Ectodermal cell (in vitro differentiated cells): Measurements from ENCODE around the gene ZNF576.
A peak's percentile ranks its signal among the peaks of the same experiment; 100 is the strongest.

Experiments
- H3K27ac ChIP-seq: 2 replicates; pipeline ENCODE4 v1.7.0; 2013; ENCODE audit warnings: mild to moderate bottlenecking, low read depth, low read length; ENCODE audit not compliant: insufficient read depth, poor library complexity, severe bottlenecking
- H3K27me3 ChIP-seq: 2 replicates; pipeline ENCODE4 v1.7.0; 2013; ENCODE audit warnings: mild to moderate bottlenecking, low read length; ENCODE audit not compliant: insufficient read depth, control insufficient read depth, poor library complexity, severe bottlenecking
- H3K36me3 ChIP-seq: one replicate; pipeline ENCODE4 v1.7.0; 2013; ENCODE audit warnings: low read length; ENCODE audit not compliant: control insufficient read depth, insufficient read depth
- H3K4me1 ChIP-seq: one replicate; pipeline ENCODE4 v1.7.0; 2013; ENCODE audit warnings: low read length; ENCODE audit not compliant: control insufficient read depth, insufficient read depth
- H3K4me3 ChIP-seq: 2 replicates; pipeline ENCODE4 v1.7.0; 2013; ENCODE audit warnings: low read depth, low read length, control low read depth; ENCODE audit not compliant: insufficient read depth
- H3K9me3 ChIP-seq: 2 replicates; pipeline ENCODE4 v1.7.0; 2013; ENCODE audit warnings: mild to moderate bottlenecking, low read length, moderate library complexity; ENCODE audit not compliant: control insufficient read depth
- WGBS, 2 experiments: methylation state at CpG; one replicate each; pipeline ENCODE4 v1.1.7; 2013; ENCODE audit warnings: missing lambda C conversion rate in 2 of 2; 5-methylcytosine and 5-hydroxymethylcytosine counted together

ZNF576 gene

DNA sequence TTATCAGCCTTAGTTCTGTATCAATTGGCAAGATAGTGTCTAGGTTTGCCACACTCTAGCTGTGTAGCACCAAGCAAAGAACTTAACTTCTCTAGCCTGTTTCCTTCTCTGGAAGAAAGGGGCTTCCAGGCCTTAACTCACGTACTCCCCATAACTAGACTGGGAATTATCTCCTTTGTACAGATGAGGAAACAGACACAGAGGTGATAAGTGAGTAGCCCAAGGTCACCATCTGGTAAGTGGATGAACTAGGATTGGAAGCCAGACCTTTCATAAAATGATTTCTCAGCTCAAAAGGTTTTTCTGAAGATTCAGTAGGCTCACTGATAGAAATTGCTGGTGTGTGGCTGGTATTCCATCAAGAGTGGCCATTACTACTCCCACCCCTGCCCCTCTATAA lies 19.9 kb downstream of the ZNF576 start:
- Histone ChIP-seq H3K4me1 (peaks cover 4% of the 10 kb centered on the region), H3K36me3 (peaks cover 22% of the 10 kb centered on the region), H3K4me3 (no peak overlapping the region), H3K27me3 (no peaks in the 10 kb centered on the region), H3K27ac (no peak overlapping the region), H3K9me3 (no peaks in the 10 kb centered on the region)
- 100% methylated on average over 1 of the region's 1 CpG for WGBS, 2 experiments

DNA sequence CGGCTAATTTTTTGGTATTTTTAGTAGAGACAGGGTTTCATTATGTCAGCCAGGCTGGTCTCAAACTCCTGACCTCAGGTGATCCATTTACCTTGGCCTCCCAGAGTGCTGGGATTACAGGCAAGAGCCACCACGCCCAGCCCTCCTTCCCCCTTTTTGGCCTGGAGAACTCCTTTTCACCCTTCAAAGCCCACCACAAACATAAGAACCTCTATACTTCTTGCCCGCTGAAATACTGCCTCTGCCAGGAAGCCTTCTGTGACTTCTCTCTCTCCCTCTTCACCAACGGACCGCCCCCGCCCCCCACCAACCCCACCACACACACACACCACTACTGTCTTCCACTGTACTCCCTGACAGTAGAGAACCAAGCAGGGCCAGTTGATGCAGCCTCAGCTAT lies 20.6 kb downstream of the ZNF576 start:
- no peak overlapping the region for H3K27ac ChIP-seq
- H3K4me1 ChIP-seq = peaks cover 4% of the 10 kb centered on the region
- no peak overlapping the region for H3K4me3 ChIP-seq
- no peaks in the 10 kb centered on the region for H3K9me3 ChIP-seq
- H3K36me3 ChIP-seq = peaks cover 18% of the 10 kb centered on the region
- 94 to 96% methylated on average over 6 of the region's 6 CpGs for WGBS, 2 experiments
- no peaks in the 10 kb centered on the region for H3K27me3 ChIP-seq

DNA sequence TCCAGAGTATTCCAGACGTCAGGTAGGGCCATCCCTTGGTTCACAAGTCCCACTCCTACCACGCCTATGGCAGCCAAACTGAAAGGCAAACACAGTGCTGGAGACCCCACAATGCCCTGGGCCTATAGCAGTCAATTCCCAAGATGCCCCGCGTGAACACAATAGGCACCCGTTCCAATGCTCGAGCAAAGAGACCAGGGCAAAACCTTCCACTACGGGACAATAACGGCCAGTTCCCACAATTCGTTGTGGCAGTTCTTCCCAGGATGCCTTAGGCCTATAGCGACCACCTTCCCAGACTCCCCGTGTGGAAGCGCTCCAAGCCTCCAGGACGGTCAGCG lies 22.5 kb downstream of the ZNF576 start:
- Histone ChIP-seq H3K4me3 (peak overlapping the region; percentile 52), H3K27me3 (no peaks in the 10 kb centered on the region), H3K36me3 (peaks cover 4% of the 10 kb centered on the region), H3K9me3 (no peaks in the 10 kb centered on the region), H3K27ac (peak overlapping the region; percentile 100), H3K4me1 (peaks cover 4% of the 10 kb centered on the region)
- 4 to 6% methylated on average over 14 of the region's 14 CpGs for WGBS, 2 experiments

DNA sequence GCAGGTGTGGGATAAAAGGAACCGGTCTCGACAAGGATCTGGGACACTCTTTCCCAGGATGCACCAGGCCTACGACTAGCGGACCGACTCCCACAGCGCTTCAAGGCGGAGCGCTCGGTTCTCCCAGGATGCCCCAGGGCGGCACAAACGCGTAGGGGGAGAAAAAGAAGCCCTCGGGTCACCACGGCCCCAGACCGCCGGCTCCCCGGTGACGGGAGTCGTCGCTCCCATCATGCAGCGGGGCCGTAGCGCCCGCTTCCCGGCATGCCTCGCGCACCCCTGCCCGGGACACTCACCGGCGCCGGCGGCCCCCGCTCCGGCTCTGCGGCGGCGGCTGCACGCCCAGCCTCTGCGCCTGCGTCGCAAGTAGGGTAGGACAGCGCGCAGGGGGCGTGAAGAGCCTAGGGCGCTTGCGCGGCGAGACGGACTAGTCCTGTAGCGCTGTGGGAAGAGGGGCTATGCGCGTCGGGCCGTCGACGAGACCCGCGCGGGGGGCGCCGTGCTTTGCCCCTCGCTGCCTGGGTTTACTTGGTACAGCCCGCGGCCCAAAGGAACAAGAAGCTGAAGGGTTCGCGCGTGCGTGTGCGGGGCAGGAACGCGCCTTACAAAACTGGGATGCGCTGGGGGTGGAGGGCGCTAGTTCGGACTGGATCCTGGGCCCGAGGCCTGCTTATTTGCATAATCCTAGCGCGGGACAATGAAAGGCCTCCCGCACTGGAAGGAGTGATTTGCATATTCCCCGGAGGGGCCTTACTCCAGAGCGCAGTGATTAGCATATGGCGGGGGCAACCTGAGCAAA lies 23.1 kb downstream of the ZNF576 start, which contains the start of gene ZNF428:
Gene ZNF428 (minus strand): TSS at position 368 of the 799 bp plus-strand sequence. CDS start 5,325 bp downstream, outside the sequence.
- H3K27ac ChIP-seq = peak within 1 kb of the TSS; percentile 100
- no peaks in the 10 kb centered on the region for H3K27me3 ChIP-seq
- WGBS, 2 experiments = 0% methylated on average over 81 of the region's 81 CpGs
- H3K4me3 ChIP-seq = peak within 1 kb of the TSS; percentile 52
- H3K4me1 ChIP-seq = peaks cover 4% of the 10 kb centered on the region
- H3K9me3 ChIP-seq = no peaks in the 10 kb centered on the region
- H3K36me3 ChIP-seq = peaks cover 2% of the 10 kb centered on the region

DNA sequence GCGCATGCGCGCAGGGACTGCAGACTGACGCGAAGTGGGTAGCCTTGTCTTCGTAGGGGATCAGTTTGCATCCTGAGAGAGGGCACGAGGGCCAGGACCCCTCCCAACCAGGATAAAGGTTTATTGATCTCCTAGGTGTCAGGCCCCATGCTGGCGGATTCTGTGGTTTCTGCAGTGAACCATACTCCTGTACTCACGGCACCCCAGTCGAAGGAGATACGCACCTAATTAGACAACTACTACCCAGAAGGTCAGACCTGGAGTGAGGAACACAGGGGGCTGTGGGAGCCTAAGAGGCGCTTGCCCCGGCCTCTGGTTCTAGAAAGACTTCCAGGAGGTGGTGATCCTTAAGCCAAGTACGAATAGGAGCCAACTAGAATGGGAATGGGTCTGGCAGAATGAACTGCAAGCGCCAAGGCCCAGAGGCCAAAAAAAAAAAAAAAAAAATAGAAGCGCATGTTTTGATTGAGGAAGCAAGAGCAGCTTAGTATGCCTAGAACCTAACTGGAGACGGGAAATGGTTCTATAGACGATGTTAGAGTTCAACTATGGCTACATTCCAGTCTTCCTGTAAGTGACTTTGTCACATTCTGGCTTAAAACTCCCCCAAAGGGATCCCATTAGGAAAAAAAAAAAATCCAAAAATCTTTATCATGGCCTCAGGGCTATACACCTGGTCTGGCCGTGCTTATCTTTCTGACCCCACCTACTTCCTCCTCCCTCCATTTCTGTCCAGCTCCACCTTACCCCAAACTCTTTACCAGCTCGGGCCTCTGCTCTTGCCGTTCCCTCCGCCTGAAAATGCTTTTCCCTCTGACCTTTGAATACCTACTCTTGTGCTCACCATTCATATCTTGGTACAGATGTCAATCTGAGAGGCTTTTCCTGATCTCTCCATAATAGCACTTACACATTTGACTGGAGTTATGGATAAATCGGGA lies 23.9 kb downstream of the ZNF576 start:
- H3K4me1 ChIP-seq = peaks cover 4% of the 10 kb centered on the region
- H3K36me3 ChIP-seq = peaks cover 2% of the 10 kb centered on the region
- no peaks in the 10 kb centered on the region for H3K9me3 ChIP-seq
- no peaks in the 10 kb centered on the region for H3K27me3 ChIP-seq
- peak overlapping the region; percentile 52 for H3K4me3 ChIP-seq
- H3K27ac ChIP-seq = peak overlapping the region; percentile 100
- WGBS, 2 experiments = 53 to 54% methylated on average over 23 of the region's 23 CpGs

DNA sequence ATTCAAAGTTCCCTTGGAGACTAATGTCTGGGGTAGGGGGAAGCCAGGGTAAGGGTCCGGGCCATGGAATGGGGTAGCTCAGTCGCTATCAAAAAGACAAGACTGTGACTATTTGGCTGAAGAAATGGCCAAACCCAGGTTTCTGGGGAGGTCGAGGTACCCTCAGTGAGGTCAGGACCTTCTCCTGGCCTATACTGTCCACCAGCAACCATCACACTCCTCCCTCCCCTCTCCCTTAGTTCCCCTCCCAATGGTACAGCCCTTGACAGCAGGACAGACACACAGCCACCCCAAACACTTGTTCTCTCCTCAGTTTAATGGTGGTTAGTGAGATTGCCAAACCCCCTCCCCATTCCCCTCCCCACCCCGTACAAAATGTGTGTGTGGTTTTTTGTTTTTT lies 25.7 kb downstream of the ZNF576 start:
- peaks cover 12% of the 10 kb centered on the region for H3K36me3 ChIP-seq
- H3K4me1 ChIP-seq = peaks cover 4% of the 10 kb centered on the region
- H3K9me3 ChIP-seq = no peaks in the 10 kb centered on the region
- 77 to 81% methylated on average over 3 of the region's 4 CpGs for WGBS, 2 experiments
- H3K27ac ChIP-seq = no peak overlapping the region
- H3K4me3 ChIP-seq = no peak overlapping the region
- no peaks in the 10 kb centered on the region for H3K27me3 ChIP-seq

DNA sequence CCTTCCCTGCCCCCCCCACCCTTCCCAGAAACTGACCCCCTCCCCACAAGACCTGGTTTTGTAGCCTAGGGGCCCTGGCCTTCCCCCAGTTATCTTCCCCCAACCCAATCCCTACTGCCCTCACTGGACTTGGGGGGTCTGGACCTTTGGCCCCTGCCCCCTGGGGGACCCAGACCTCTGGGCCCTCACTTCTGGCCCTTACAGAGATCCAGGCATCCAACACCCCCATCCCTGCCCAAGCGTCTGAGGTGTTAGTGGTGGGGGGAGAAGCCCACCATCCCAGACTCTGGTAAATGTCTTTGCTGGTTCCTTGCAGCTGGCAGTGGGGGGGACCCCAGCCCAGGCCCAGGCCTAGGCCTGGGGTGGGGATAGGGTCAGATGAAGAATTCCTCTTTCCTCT lies 26.6 kb downstream of the ZNF576 start:
- H3K9me3 ChIP-seq = no peaks in the 10 kb centered on the region
- no peak overlapping the region for H3K27ac ChIP-seq
- no peak overlapping the region for H3K4me3 ChIP-seq
- WGBS, 2 experiments = 100% methylated on average over 1 of the region's 1 CpG; no CpG with 5 or more reads in 1 of the 2 experiments
- H3K27me3 ChIP-seq = no peaks in the 10 kb centered on the region
- peaks cover 4% of the 10 kb centered on the region for H3K4me1 ChIP-seq
- H3K36me3 ChIP-seq = peaks cover 12% of the 10 kb centered on the region

DNA sequence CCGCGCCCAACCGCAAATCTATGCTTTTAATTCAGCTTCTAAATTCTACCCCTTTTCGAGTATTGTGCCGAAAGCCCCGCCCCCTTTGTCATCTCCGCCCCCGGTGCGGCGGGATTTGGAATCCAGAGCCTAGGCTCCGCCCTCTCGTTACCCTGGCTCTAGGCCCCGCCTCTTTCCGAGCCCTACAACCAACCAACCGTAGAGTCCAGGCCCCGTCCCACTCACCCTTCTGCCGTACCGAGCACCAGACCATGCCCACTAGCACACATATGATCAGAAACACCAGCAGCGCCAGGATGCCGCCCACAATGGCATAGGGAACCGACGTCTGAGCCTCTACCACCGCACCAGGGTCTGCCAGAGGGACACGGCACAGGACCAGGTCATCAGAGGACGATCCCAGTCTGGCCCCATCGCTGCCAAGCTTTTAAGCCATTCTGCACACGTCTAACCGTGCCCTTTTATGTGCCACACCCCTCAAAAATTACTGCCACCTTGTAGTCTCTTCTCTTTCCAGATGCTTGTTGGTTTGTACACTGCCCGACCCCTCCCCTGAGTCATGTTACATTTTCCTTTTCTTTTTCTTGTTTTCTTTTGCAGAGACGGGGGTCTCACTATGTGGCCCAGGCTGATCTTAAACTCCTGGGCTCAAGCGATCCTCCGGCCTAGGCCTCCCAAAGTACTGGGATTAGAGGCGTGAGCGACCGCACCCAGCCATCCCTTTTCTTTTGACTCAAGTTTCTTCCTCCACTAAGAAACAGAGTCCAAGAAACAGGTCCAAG lies 27.7 kb downstream of the ZNF576 start:
- Histone ChIP-seq H3K4me3 (no peak overlapping the region), H3K9me3 (no peaks in the 10 kb centered on the region), H3K4me1 (peaks cover 4% of the 10 kb centered on the region), H3K36me3 (peaks cover 12% of the 10 kb centered on the region), H3K27ac (no peak overlapping the region), H3K27me3 (no peaks in the 10 kb centered on the region)
- WGBS, 2 experiments = 93 to 94% methylated on average over 35 of the region's 35 CpGs

DNA sequence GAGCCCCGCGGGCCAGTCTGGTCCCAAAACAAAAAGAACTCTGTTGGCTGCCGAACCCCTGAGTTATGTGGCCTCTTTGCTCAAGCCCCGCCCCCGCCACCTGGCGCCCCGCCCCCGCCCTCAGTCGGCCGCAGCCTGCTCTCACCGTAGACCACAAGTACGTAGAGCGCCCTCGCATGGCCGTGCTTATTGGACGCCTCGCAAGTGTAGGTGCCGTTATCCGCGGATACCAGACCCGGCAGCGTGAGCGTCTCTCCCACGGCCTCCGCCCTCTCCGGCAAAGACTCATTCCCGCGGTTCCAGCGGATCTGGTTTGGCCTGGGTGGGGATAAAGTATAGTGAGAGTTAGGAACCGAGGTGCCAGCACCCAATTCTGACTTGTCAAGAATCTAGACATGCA lies 28.5 kb downstream of the ZNF576 start:
- H3K9me3 ChIP-seq = no peaks in the 10 kb centered on the region
- WGBS, 2 experiments = 30 to 36% methylated on average over 30 of the region's 30 CpGs
- no peak overlapping the region for H3K27ac ChIP-seq
- no peaks in the 10 kb centered on the region for H3K27me3 ChIP-seq
- no peak overlapping the region for H3K4me3 ChIP-seq
- H3K36me3 ChIP-seq = peaks cover 12% of the 10 kb centered on the region
- H3K4me1 ChIP-seq = peaks cover 4% of the 10 kb centered on the region
